ENCODE data around the gene SLC26A1. TPM values are rescaled to one million over a fixed set of nuclear protein-coding genes. Genes with fewer than 3 reads are reported as not detected.

SLC26A1 gene
- total and polyA plus RNA-seq, 2 experiments from 2014 or later, result 0.77 to 6.3 TPM

DNA sequence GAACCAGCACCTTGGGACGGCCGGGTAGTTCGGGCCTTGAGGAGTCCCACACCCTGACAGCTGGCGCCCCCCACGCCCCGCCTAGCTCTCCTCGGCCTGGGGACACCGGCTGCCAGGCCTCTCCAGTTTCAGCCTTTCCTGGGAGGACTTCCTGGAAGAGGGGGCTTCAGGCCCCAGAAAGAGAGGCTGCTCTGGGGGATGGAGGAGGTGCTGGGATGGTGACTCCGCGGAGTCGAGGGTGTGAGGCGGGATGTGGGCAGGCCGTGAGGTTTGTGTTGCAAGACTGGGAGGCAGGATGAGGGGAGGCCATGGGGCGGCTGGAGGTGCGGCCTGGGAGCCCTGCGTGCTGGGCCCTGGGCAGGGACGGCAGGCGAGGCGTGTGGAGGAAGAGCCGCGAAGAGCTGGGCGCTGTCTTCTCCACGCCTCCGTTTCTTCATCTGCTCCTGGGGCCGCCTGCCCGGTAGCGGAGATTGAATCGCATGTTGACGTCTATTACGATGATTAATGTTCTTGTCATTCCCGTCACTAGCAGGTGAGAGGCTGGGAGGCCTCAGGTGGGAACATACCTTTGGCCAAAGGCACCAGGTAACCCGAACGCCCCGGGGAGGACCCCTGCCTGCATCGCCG lies 17.3 kb upstream of the SLC26A1 start:
- Histone ChIP-seq H3K27ac (no peak overlapping the region), H3K4me1 (ENCODE audit: low read depth) (no peaks in the 10 kb centered on the region), H3K9me3 (ENCODE audit: low read depth) (no peaks in the 10 kb centered on the region), H3K27me3 (peaks cover 63% of the 10 kb centered on the region), H3K4me3 (peak overlapping the region; percentile 44), H3K36me3 (no peaks in the 10 kb centered on the region)
- DNase-seq (ENCODE audit: low read depth in 1 of 2, low spot score in 1 of 2), result peak in 1 of 2 donors; percentile 94
- TF ChIP-seq CTCF (IDR thresholded peaks at IDR 0.05; ENCODE audit: low read depth, low read length), result no peak

DNA sequence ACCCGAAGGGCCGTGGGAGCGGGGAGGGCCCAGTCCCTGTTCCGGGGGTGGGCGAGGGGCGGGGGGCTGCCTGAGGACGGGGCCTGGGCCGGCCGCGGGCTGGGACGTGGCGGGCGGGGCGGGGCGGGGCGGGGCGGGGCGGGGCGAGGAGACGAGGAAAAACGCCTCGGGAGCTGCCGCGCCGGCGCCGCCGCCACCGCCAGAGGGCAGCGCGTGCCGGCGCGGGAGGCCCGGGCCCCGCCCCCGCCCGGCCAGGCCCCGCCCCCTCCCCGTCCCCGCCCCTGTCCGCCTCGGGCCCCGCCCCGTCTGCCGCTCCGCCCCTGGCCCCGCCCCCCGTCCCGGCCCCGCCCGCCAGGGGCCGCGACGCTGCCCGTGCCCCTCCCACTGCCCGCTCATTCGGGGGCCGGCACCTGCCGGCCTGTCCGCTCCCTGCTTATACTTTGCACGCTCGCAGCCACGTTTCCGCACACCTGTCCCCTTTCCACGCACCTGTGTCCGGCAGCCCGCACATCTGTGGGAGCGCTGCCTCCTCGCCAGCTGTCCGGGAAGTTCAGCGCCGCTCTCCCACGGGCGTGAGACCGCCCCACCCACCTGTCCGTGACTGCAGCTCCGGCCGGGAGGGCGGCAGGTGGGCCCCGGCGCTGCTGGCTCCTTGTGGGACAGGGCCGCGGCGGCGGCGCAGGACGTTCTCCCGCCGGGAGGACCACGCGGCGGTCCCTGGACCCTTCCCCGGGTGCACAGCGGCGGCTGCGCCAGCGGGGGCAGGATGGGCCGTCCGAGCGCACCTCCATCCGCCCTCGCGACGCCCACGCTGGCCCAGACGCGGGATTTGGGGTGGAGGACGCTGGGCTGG lies 16.6 kb upstream of the SLC26A1 start:
- TF ChIP-seq CTCF (IDR thresholded peaks at IDR 0.05; ENCODE audit: low read depth, low read length), result peak; percentile 6
- H3K27ac ChIP-seq, result no peak overlapping the region
- peak overlapping the region; percentile 47 for H3K4me3 ChIP-seq
- H3K4me1 ChIP-seq (ENCODE audit: low read depth), result no peaks in the 10 kb centered on the region
- H3K36me3 ChIP-seq, result no peaks in the 10 kb centered on the region
- no peaks in the 10 kb centered on the region for H3K9me3 ChIP-seq (ENCODE audit: low read depth)
- peaks cover 70% of the 10 kb centered on the region for H3K27me3 ChIP-seq
- DNase-seq (ENCODE audit: low read depth in 1 of 2, low spot score in 1 of 2), result peak; percentile 56 to 83

GRCh38 chr4:1008840-1009541 lies 15.8 kb upstream of the SLC26A1 start:
- peak overlapping the region; percentile 47 for H3K4me3 ChIP-seq
- H3K9me3 ChIP-seq (ENCODE audit: low read depth), result no peaks in the 10 kb centered on the region
- no peaks in the 10 kb centered on the region for H3K36me3 ChIP-seq
- peaks cover 78% of the 10 kb centered on the region for H3K27me3 ChIP-seq
- no peaks in the 10 kb centered on the region for H3K4me1 ChIP-seq (ENCODE audit: low read depth)
- no peak for TF ChIP-seq CTCF (IDR thresholded peaks at IDR 0.05; ENCODE audit: low read depth, low read length)
- no peak for DNase-seq (ENCODE audit: low read depth in 1 of 2, low spot score in 1 of 2)
- no peak overlapping the region for H3K27ac ChIP-seq

DNA sequence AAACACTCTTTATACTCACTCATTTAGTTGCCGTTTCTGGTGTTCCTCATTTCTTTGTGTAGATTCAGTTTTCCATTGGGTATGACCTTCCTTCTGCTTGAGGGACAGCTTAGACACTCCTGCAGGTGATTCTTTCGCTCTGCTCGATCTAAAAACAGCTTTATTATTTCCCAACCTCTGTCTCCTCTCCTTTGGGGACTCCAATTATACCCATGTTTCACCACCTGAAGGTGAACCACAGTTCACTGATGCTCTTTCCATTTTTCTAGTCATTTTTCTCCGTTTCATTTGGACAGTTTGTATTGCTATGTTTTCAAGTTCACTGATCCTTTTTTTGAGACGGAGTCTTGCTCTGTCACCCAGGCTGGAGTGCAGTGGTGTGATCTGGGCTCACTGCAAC lies 13.7 kb upstream of the SLC26A1 start:
- no peaks in the 10 kb centered on the region for H3K9me3 ChIP-seq (ENCODE audit: low read depth)
- peaks cover 90% of the 10 kb centered on the region for H3K27me3 ChIP-seq
- no peaks in the 10 kb centered on the region for H3K36me3 ChIP-seq
- no peaks in the 10 kb centered on the region for H3K4me1 ChIP-seq (ENCODE audit: low read depth)
- no peak overlapping the region for H3K4me3 ChIP-seq
- DNase-seq (ENCODE audit: low read depth in 1 of 2, low spot score in 1 of 2), result no peak
- H3K27ac ChIP-seq, result no peak overlapping the region
- TF ChIP-seq CTCF (IDR thresholded peaks at IDR 0.05; ENCODE audit: low read depth, low read length), result no peak

DNA sequence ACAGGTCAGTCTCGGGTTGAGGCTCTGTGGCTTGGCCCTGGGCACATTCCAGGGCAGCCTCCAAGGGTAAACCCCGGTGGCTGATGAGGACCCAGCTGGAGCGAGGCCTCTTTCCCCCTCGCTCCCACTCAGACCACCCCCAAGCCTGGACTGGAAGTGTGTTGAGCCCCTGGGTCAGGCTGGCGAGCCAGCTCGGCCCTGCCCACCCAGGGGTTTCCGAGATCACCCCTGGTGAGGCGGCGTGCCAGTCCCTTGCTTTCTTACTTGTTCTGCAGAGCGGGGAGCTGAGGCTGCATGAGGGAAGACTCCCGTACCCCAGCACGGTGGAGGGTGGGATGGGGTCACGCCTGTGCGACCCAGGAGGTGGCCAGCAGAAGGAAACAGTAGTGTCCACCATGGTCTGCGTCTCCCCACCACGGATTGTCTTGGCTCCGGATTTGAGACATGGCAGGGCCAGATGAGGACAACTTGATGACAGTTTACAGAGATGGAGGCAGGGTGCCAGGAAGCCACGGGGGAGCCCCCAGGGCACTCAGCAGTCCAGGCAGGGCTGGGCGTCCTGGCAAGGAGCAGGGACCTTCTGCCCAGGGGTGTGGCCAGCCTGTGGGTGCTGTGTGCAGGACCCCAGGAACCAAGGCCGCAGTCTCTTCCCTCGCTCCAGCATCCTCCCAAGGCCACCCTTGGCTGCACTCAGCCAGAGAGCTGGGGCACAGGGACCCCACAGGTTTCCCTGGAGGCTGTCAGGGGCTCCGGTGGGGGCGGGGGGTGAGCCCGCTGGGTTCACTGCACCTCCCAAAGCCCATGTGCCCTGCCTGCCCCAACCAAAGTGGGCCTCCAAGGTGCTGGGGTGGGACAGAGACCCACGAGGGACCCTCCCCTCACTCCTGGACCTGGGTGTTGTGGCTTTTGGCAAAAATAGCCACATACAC lies 11.6 kb upstream of the SLC26A1 start:
- Histone ChIP-seq H3K4me3 (no peak overlapping the region), H3K27ac (no peak overlapping the region), H3K9me3 (ENCODE audit: low read depth) (no peaks in the 10 kb centered on the region), H3K4me1 (ENCODE audit: low read depth) (no peaks in the 10 kb centered on the region), H3K36me3 (no peaks in the 10 kb centered on the region), H3K27me3 (peaks cover 97% of the 10 kb centered on the region)
- DNase-seq (ENCODE audit: low read depth in 1 of 2, low spot score in 1 of 2), result no peak
- no peak for TF ChIP-seq CTCF (IDR thresholded peaks at IDR 0.05; ENCODE audit: low read depth, low read length)
